GM21825 (cell line): ENCODE results near the gene UBQLN4.
A peak's percentile ranks its signal among the peaks of the same experiment; 100 is the strongest.

Source experiments
- ATAC-seq: cut with Tn5 transposase; IDR thresholded peaks from one replicate; pipeline ENCODE4 v1.9.1; 2021; ENCODE audit warnings: mild to moderate bottlenecking, moderate library complexity; ENCODE audit not compliant: unreplicated experiment

The UBQLN4 gene

DNA sequence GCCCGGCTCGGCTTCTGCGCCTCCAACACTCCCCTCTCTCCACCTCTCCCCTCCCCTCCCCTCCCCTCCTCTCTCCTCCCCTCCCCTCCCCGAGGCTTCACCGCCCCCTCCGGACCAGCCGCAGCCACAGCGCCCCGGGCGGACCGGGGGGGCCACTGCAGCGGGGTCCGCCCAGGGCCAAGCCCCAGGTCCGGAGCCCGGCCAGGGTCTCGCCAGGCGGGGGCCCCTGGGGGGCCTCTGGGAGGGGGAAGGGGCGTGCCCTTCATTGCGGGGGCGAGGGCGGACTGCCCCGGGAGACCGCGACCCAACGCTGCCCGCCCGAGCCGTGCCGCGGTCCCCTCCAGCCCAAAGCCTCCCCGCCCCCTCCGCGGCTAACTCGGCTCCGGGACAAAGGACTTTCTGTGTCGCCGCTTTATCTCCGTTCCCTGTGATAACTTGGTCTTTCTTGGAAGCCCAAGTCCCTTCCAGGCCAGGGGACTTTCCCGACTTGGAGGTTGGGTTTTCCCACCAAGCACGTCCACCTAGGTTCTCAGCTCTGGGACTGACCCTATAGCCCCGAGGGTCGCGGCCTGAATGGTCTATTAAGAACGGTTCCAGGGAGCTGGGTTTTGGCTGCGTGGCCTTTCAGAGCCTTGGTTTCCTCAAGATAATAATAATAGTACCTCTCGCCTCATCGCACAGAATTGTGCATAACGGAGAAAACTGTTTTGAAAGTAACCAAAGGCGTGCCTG, at the start of gene UBQLN4:
UBQLN4 (minus strand) TSS at position 31 of the 732 bp plus-strand sequence. CDS start 97 bp downstream, outside the sequence.
- ATAC-seq = peak; percentile 46

DNA sequence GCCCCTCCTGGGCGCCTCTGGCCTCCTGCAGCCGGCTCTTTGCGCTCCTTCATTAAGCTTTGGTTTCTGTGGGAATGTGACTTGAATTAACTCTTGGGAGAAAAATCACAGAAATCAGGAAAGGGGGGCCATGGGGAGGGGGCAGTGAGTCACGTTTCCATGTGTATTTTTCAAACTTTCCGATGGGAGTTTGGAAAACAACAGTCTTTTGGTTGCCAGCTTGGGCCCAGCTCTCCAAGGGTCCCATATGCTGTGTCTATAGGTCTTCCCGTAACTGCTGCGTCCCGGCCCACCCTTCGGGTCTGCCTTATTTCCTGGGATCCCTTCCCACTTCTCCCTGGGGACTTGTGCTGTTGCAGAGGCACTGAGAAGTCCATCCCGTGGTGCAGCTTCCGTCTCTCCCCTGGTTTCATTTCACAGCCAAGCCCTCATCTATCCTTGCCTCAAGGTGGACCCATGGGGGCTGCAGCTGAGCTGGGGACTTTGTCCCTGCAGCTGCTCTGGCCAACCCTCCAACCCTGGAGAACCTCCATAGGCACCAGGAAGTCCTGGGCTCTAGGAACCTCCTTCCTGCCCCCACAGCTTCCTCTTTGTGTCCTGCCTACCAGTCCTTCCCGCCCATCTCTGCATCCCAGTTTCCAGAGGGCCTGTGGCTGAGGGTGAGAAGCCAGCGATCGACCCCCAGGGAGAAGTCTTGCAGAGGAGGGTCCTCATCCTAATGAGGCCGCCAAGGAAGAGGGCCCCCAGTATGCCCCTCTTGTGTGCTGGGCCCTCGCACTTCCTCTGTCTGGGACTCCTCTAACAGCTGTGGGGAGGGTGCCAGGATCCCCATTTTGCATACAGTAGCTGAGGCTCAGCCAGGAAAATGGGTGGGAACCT, 49.3 kb upstream of the UBQLN4 start:
- no peak for ATAC-seq

DNA sequence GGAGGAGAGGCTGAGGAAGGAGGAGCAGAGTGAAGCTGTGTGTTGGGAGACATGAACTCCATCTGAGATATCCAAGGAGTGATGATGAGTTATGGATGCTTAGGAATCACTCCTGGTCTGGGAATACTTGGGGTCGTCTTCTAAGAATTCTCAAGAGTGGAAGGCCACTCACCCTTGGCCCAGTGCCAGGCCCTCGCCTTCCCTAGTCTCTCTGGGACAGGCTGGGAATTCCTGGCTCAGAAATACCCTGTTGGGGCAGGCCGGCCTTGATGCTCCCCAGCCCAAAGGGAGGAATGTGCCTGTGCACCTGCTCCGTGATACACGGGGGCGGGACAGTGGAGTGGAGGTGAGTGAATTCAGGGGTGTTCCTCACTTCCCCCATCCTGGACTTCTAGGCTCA, 48.3 kb upstream of the UBQLN4 start:
- ATAC-seq = no peak

DNA sequence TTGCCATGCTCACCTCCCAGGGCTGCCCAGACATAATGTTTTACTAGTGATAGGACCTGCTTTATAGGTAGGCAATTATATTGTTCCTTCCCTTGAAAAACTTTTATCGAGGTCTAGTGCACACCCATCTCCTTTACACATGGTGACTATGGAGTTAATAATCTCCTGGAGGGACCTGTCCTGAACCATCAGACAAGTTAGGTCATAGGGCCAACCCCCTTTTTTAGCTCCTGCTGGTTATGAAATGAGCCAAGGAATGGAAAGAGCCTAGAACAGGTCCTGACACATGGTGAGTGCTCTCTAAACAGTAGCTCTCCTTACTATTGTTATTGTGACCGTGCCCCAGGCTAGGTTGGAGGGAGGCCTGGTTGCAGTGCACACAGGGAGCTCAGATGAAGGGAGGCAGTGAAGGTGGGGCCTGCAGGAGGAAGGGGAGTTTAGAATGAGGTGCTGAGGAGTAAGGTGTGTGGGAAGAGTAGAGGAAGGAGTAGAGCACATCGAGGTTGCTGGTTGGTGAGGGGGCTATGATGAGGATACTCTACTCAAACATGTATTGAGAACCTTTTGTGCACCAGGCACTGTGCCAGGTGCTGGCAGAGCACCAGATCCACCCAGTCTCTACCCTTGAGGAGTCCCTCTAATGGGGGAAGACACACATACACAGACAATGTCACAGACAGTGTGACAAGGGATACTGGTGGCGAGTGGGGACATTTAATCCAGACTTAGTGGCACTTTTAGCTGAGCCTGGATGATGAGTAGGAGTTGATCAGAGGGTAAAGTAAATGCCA, 46.8 kb upstream of the UBQLN4 start:
- ATAC-seq = no peak

DNA sequence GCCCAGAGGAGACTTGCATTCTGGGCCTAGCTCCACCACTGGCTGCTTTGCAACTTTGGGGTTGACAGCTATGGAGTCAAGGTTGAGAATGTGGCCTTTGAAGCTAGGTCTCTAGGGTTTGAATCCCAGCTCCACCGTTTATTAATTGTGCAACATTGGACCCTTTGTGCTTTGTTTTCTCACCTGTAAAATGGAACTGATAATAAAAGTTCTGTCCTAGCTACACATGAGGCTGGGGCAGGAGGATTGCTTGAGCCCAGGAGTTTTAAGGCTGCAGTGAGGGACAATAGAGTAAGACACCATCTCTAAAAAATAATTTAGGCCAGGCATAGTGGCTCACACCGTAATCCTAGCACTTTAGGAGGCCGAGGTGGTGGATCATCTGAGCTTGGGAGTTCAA, 45.7 kb upstream of the UBQLN4 start:
- ATAC-seq = no peak

DNA sequence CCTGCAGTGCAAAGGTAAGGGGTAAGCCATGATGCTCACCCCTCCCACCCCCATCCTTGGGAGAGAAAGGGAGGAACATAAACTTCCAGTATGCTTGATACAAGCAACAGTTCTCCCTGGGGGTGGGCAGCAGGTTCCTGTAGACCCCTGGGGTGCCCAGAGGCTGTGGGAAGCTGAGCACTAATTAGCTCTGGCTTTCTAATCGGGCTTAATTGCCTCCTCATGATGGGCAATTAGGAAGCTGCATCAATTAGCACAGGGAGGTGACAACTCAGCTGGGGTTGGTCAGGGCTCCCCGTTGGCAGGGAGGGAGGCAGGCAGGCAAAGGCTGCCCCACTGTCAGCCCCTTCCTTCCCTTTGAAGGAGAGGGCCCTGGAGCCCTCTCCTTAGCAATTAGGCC, 45.2 kb upstream of the UBQLN4 start:
- no peak for ATAC-seq

DNA sequence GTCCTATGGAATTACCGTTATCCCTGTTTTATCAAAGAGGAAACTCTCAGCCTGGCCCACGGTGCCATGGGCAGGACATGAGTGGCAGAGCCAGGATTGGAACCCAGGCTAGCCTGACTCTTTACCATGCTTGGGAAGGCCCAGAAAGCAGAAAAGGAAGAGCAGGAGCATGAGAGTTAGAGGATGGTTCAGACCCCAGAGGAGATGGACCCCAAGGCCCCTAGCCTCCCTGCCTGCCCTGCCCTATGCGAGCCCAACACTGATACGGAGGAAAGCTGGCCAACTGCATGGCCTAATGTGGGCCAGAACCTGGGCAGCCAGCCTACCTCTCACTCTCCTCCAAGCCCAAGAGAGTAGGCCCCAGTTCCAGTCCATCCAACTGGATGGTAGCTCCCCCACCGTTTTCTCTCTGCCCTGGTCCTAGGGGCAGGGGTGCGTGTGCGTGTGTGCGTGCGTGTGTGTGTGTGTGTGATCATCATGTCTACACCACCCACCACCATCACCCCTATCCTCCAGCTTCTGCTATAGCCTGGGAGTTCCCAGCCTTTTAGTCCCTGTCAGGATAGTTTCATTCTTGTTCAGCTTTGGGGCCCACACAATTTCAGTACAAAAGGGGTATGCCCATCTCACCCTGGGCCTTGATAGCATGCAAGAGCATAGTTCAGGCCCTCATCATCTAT, 44.0 kb upstream of the UBQLN4 start:
- ATAC-seq = no peak

DNA sequence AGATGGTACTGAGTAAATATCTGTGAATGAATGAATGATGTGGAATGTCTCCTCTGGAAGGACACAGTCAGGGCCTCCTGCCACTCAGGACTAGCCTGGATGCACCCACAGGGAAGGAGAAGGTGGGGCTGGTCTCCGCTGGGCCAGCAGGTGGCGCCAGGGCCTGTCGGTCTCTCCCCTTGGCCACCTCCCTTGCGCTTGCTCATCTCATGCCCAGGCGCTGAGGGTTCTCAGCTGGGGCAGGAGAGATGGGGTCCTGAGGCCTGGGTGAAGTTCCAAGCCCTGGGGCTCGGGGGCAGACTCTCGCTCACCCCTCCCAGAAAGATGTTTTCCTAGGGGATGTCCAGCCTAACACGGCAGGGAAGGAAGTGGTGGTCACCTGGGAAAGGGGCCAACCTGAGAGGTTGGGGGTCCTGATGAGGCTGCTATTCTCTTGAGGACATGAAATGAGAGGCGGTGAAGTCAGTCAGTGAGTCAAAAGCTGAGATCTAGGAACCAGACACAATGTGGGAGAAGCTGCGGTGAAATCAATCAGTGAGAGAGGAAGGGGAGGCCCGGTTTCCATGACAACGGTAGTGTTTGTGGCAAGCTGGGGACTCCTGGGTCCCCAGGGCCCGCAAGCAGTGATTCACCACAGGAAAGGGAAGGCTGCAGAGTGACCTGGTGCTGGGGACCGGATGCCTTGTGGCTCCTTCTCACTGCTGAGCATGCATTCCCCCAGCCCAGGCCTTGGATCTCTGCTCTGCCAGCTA, 43.2 kb upstream of the UBQLN4 start:
- peak; percentile 58 for ATAC-seq

DNA sequence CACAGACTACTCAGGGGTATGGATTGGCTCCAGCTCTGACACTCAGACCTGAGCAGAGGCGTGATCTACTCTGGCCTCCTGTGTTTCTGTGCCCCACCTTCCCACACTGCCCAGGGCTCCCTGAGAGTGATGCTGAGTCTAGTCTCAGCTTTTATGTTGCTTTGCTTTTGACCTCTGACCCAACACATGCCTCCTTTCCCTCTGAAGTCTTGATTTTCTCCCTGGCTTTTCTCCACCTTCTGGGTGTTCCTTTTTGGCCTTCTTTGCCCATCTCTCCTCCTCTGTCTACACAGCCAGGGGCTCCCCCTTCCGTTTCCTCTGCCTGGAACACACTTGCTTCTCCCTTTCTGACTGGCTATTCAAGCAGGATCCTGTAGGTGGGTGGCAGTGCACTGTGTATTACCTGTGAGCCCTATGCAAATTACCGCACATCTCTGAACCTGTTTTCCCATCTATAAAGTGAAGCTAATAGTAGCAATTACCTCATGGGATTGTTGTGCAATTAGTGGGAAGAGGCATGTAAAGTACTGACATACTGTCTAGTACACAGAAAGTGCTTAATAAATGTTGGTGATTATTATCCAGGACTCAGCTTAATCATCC, 42.4 kb upstream of the UBQLN4 start:
- no peak for ATAC-seq

DNA sequence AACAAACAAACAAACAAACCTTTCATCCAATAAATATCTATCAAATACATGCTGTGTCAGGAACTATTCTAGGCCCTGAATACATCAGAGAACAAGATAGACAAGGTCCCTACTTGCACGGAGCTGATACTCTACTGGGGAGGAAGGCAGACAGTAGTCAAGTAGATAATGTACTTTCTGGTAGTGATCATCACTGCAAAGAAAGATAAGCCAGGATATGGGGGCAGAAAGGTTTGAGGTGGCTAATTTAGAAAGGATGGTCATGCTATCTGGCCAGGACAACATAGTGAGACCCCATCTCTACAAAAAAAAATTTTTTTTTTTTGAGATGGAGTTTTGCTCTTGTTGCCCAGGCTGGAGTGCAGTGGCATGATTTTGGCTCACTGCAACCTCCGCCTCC, 38.0 kb upstream of the UBQLN4 start:
- no peak for ATAC-seq

DNA sequence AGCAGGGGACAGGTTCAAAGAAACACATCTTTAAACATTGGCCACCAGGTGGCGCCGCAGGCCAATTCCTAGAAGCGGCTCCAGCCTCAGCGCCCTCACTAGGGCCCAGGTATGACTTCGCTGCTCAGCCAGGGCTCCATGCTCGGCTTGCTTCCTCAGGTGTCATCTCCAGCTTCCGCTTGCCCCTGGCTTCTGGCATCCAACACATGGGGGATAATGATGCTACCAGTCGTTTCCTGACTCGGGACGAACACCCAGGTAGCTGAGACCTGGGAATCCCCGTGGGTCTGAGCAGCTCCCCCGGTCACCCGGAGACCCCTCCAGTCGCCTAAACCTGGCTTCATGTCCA, 37.2 kb upstream of the UBQLN4 start:
- ATAC-seq = peak; percentile 70

DNA sequence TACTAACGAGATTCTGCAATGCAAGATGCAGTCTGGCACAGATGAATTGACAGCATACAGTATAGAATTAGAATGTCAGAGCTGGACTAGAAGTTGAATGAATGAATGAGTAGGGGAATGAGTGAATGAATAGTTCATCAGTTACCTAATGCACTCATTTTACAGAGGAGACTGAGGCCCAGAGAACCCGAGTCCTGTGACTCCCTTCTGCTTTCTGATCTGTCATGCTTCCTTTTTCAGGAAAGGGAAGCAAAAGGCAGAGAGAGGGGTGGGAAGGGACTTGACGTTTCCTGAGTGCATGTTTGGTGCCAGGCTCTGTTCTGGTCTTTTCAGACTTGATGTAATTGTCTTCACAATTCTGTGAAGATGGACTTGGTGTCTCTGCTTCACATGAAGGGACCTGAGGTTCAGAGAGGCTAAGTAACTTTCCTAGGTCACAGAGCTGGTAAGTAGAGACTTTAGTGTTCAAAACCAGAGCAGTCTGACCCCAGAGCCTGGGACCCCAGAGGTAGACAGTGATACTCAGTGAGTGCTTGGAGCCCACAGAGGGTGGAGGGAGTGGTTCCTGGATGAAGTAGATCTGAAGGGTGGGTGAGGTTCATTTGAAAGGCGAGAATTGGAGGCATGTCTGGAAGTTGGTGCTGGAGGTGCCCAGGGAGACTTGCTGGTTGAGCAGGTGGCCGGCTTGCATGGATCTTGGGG, 36.7 kb upstream of the UBQLN4 start:
- ATAC-seq = no peak

DNA sequence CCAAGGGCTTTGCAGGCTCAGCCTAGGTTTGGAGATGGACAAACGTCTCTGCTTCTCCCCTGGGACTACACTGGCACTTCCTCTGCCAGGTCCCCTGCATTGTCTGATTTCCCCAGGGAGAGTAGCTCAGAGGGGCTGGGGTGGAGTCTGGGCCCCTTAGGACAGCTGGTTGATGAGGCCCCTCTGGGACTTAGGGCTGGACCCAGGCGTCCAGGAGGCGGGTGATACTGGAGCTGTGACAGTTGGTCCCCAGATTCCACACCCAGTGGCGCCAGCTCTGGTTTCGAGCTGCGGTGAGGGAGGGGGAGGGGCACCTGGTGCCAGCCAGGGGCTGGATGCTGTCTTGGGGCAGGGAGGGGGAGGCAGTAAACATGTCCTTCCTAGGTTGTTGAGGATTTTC, 36.1 kb upstream of the UBQLN4 start:
- no peak for ATAC-seq

DNA sequence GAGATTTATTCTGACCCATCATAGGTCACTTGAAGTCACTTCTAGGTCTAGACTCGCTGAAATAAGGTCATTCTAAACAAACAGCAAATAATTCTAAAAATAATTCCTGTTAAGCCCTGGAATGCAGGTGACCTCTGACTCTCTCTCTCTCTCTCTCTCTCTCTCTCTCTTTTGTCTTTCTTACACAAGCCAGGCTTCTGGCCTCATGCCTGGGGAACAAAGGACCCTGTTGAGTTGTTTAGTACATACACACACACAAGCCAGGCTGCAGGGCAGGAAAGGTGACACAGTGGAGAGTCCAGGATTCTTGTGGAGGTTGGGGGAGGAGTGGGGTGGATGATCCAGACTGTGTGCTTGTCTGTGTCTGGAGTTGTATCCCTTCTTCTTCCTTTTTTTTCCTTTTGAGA, 32.7 kb upstream of the UBQLN4 start:
- ATAC-seq = no peak

DNA sequence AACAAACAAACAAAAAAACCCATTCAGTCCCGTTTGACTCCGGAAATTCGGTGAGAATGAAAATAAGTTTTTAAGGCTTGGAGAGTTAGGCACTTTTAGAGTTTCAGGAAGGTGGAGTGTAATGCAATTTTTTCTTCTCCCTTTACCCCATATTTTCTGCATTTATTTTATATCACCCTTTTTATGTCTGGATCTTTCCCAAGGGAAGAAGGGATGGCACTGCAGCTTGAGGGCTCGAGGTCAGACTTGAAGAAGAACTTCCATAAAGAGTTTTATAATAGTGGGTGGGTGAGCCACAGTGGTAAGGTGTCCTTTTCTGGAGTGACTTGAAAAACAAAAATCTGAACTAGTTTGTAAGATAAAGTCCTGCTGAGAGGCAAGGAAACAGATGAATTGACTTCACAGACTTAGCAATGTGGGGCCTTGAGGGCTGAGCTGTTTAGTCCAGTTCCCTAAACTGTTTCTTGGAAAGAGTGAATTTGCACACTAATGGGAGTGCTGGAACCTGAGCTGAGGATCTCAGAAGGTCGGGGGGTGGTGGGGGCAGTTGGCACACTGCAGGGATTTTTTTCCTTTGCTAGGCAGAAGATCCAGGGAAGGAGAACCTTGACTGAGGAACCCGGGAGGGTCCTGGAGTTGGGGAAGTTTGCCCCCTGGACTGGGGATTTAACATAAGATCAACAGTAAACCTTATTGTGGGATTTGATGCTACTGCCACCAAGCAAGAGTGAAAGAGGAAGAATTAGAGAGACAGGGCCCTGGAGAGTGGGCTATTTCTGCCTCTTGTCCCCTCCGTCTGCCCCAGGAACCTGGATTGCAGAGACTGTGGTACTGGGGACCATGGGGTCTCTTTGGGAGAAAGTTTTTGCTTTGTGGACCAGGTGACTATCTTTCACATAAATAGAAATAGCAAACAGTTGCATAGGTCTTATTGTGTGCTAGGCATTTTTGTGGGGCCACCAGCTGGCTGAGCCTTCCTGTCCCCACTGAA, 30.5 kb upstream of the UBQLN4 start:
- ATAC-seq = no peak

DNA sequence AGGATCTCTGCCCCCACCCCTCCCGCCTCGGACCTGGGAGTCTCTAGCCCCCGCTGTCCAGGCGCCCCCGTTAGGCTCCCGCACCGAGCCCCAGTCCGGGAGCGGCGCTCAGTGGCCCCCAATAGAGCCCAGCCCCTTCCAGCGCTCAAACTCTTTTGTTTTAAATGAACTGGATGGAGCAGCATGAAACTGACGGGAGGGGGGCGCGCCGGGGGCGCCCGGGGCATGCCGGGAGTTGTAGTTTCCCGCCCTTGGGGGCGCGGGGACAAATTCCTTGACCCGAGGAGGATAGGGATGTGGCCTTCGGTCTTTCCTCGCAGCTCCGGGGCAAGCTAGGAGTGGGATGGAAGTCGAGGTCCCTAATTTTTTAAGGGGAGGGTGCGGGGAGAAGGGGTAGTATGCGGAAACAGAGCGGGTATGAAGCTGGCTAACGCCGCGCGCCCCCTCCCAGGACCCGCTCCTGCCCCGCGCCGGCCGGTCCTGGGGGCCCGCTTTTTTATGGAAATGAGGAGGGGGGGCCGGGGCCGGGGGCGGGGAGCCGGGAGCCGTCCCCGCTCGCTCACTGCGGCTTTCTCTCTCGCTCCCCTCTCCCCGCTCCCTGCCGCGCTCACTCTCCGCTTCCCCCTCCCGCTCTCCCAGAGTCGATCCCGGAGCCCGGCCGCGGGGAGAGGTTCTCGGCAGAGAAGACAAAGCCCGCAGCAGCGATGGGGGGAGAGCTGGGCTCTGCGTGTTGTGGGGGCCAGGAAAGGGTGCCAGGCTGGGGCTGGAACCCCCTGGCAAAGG, 28.9 kb upstream of the UBQLN4 start, which contains the start of gene MEX3A:
MEX3A (minus strand) TSS at position 157 of the 783 bp plus-strand sequence. CDS start 467 bp downstream, outside the sequence.
- ATAC-seq = no peak

DNA sequence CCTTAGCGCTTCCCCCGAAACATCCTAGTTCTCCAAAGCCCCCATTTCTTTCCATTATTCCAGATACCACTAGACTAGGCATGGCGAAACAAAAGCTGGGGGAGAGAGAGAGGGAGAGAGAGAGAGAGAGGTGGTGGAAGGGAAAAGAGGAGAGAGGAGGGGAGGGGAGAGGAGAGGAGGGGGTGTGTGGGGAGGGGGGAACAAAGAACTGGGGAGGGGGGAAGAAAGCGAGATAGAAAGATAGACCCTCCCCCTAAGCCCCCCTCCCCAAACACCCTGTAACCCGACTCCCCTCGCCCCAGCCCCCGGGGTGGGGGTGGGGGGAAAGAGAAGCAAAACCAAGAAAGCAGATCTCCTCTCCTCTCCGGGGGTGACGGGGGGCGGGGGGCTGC, 28.3 kb upstream of the UBQLN4 start:
- no peak for ATAC-seq
